ENCODE data around the gene CACNA1I.

Gene CACNA1I

DNA sequence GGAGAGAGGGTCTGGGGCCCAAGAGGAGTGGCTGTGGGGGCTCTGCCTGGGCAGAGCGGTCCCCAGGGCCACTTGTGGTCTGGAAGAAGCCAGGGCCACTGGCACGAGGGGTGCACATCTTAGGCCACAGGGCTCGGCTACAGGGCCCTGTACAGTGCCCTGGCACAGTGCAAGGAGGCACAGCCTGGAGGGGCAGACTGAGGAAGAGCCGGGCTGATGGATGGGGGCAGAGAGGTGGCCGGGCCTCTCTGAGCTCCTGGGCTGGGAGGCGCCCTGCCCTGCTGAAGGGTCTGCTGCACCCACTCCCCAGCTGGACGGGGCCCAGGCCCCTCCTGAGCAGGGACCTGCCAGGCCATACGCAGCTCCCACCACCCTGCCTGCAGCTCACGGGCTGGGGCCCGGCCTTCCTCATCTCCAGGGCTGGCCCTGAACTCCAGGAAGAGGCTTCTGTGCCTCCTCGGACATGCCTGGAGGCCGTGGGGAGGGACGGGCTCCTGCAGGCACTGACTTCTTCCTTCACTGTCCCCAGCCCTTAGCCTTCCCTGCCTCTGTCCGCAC is 123.5 kb downstream of the CACNA1I start:
- no peak overlapping the region for H3K4me3 ChIP-seq (ENCODE audit: low read length)
- TF ChIP-seq CTCF (IDR thresholded peaks at IDR 0.05; ENCODE audit: insufficient read depth, low read depth, low read length, missing control alignments) = no peak
- no peak for DNase-seq (ENCODE audit: low read depth)

DNA sequence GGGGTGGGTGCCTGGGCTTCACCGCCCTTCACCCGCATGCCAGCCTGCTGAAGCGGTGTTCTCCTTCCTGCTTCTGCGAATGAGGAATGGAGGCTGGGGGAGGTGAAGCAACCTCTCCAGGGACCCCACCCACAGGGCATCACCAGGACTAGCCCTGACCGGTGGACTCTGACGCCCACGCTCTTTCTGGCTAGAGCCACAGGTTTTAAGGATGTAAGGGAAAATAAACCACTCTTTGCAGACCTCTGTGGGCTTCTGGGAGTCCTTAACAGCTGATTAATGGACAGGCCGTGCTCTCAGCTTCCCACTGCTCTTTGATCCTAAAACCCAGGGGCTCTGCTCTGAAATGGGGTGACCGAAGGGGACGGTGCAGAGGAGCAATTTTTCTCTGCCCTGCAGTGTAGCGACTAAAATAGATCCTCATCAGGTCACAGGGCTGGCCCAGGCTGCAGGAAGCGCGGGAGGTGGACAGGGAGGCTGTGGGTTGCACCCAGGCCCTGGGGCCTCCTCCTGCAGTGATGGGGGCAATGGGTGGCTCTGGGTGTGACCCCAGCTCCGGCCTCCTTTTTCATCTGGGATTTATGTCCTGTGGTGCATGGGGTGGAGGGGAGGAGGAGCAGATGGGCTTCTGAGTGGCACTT is 127.4 kb downstream of the CACNA1I start:
- no peak for DNase-seq (ENCODE audit: low read depth)
- TF ChIP-seq CTCF (IDR thresholded peaks at IDR 0.05; ENCODE audit: insufficient read depth, low read depth, low read length, missing control alignments) = no peak
- H3K4me3 ChIP-seq (ENCODE audit: low read length) = no peak overlapping the region

- TF ChIP-seq CTCF (IDR thresholded peaks at IDR 0.05; ENCODE audit: insufficient read depth, low read depth, low read length, missing control alignments) = no peak
- H3K4me3 ChIP-seq (ENCODE audit: low read length) = no peak overlapping the region
- no peak for DNase-seq (ENCODE audit: low read depth)
Measured at GRCh38 chr22:39699631-39700360, 129.2 kb downstream of the CACNA1I start.

DNA sequence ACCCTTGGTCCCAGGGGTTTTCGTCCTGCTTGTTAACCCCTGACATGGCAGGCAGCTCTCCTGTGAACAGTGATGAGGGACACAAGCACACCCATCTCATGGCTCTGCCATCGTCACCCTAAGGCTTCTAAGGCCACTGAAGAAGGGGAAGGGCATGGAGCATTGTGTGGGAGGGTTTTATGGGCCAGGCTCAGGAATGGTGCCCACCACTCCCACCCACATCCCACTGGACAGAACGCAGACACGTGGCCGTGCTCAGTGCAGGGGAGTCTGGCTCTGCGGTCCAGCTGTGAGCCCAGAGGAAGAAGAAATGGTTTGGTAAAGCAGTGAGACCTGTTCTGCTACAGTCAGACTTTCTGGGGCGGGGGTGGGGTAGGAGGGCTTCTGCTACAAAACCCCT is 130.0 kb downstream of the CACNA1I start:
- DNase-seq (ENCODE audit: low read depth) = no peak
- no peak for TF ChIP-seq CTCF (IDR thresholded peaks at IDR 0.05; ENCODE audit: insufficient read depth, low read depth, low read length, missing control alignments)

GRCh38 chr22:39703091-39703490 is 132.5 kb downstream of the CACNA1I start:
- TF ChIP-seq CTCF (IDR thresholded peaks at IDR 0.05; ENCODE audit: insufficient read depth, low read depth, low read length, missing control alignments) = no peak
- DNase-seq (ENCODE audit: low read depth) = no peak
- H3K4me3 ChIP-seq (ENCODE audit: low read length) = no peak overlapping the region

More for the DNA sequence above, 130.0 kb downstream of the CACNA1I start:
- H3K4me3 ChIP-seq (ENCODE audit: low read length) = no peak overlapping the region

GRCh38 chr22:39703928-39704639 is 133.5 kb downstream of the CACNA1I start:
- H3K4me3 ChIP-seq (ENCODE audit: low read length) = no peak overlapping the region
- DNase-seq (ENCODE audit: low read depth) = no peak
- no peak for TF ChIP-seq CTCF (IDR thresholded peaks at IDR 0.05; ENCODE audit: insufficient read depth, low read depth, low read length, missing control alignments)

Data from epithelial cell of esophagus (primary cell).